Prostate gland (tissue), 2 donors: ENCODE measurements around the gene NOL7. TPM values are rescaled to one million over a fixed set of nuclear protein-coding genes. Genes with fewer than 3 reads are reported as not detected.

ENCODE experiments used
- DNase-seq: peaks from one replicate; pipeline ENCODE4 v3.0.0-alpha.2; 2019; ENCODE audit warnings: low spot score
- H3K27ac ChIP-seq, 2 donors: fragments of 200-600 bp; sonication (generic); 2 replicates each; pipeline ENCODE4 v1.5.1; 2017 to 2019
- H3K27me3 ChIP-seq: fragments of 200-600 bp; sonication (generic); replicated peaks from 2 replicates; pipeline ENCODE4 v1.5.1; 2019; ENCODE audit not compliant: insufficient read depth
- H3K36me3 ChIP-seq, 2 donors: fragments of 200-600 bp; sonication (generic); 1 replicate in 1 of 2; 2 replicates in 1 of 2; pipeline versions ENCODE4 v1.5.1 to v1.8.1; 2017 to 2019
- H3K4me1 ChIP-seq: fragments of 200-600 bp; sonication (generic); replicated peaks from 2 replicates; pipeline ENCODE4 v1.5.1; 2019
- H3K4me3 ChIP-seq, 2 donors: fragments of 200-600 bp; sonication (generic); 2 replicates each; pipeline ENCODE4 v1.5.1; 2017 to 2019
- H3K9me3 ChIP-seq: fragments of 200-600 bp; sonication (generic); 2 replicates; pipeline ENCODE4 v1.5.1; 2017
- CTCF ChIP-seq, 4 experiments: fragments of 200-600 bp in 2 of 4; fragments of 450-650 bp in 2 of 4; sonication (generic) in 2 of 4; IDR thresholded peaks; 1 replicate in 3 of 4; 2 replicates in 1 of 4; pipeline ENCODE4 v1.5.1; 2016 to 2019; ENCODE audit warnings: antibody characterized with exemption in 4 of 4, mild to moderate bottlenecking in 2 of 4, moderate library complexity in 2 of 4
- POLR2A ChIP-seq: fragments of 450-650 bp; IDR thresholded peaks from one replicate; pipeline ENCODE4 v1.6.1; 2016; ENCODE audit warnings: antibody characterized with exemption, mild to moderate bottlenecking
- POLR2AphosphoS5 ChIP-seq: sonication (generic); formaldehyde crosslinking; IDR thresholded peaks from one replicate; pipeline ENCODE4 v1.6.1; 2017; ENCODE audit warnings: antibody characterized with exemption
- WGBS: methylation state at CpG from one replicate; pipeline ENCODE4 v1.1.5; 2018; 5-methylcytosine and 5-hydroxymethylcytosine counted together
- intact Hi-C: fragments of 100-400 bp; cut with DNase I; formaldehyde crosslinking; loops from one replicate; pipeline ENCODE4 v1.14.2; 2022
- total RNA-seq, 2 donors: library from RNA; depleted of rRNA; stranded (reverse); fragments of >200 nt; gene quantifications; one replicate each; pipeline ENCODE4 v1.1.0, GENCODE V29; 2016

NOL7 gene
- total RNA-seq, 2 donors from 2014 or later: 68.3 to 108 TPM

- DNase-seq: no peak
- H3K27me3 ChIP-seq: no peaks in the 10 kb centered on the region
- TF ChIP-seq POLR2AphosphoS5: no peak
- no peak for TF ChIP-seq POLR2A
- TF ChIP-seq CTCF (IDR thresholded peaks at IDR 0.05): no peak
- no peak overlapping the region for H3K27ac ChIP-seq
- H3K4me3 ChIP-seq: no peak overlapping the region
- no peaks in the 10 kb centered on the region for H3K9me3 ChIP-seq
- no peaks in the 10 kb centered on the region for H3K4me1 ChIP-seq
- H3K36me3 ChIP-seq: no peaks in the 10 kb centered on the region
- intact Hi-C loops: no loop called here
- 77% methylated on average over 4 of the region's 4 CpGs for WGBS
Observed at GRCh38 chr6:13629459-13630116, 14.5 kb downstream of the NOL7 start.

DNA sequence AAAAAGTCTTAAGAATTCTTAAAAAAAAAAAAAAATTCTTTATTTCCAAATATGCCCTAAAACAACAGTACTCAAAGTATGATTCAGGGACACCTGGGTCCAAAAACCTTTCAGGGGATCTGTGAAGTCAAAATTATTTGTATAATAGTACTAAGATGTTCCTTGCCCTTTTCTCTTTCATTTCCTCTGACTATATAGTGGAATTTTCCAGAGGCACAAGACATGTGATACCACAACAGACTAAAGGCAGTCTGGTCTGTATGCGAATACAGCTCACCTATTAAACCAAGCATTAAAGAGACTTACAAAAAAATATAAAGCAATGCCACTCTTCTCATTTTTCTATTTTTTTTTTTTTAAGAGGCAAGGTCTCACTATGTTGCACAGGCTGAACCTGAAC lies 15.4 kb downstream of the NOL7 start:
- 95% methylated on average over 1 of the region's 1 CpG for WGBS
- intact Hi-C loops: no loop called here
- Histone ChIP-seq H3K27ac (no peak overlapping the region), H3K36me3 (no peaks in the 10 kb centered on the region), H3K9me3 (no peaks in the 10 kb centered on the region), H3K27me3 (no peaks in the 10 kb centered on the region), H3K4me3 (no peak overlapping the region), H3K4me1 (no peaks in the 10 kb centered on the region)
- DNase-seq: no peak
- no peak for TF ChIP-seq CTCF (IDR thresholded peaks at IDR 0.05)
- no peak for TF ChIP-seq POLR2A
- no peak for TF ChIP-seq POLR2AphosphoS5

- WGBS: 94% methylated on average over 2 of the region's 2 CpGs
- TF ChIP-seq CTCF (IDR thresholded peaks at IDR 0.05) (no peak), POLR2AphosphoS5 (no peak), POLR2A (no peak)
- Histone ChIP-seq H3K9me3 (no peaks in the 10 kb centered on the region), H3K36me3 (peaks cover 0 to 1% of the 10 kb centered on the region in 2 donors), H3K27ac (no peak overlapping the region), H3K4me3 (no peak overlapping the region), H3K27me3 (no peaks in the 10 kb centered on the region), H3K4me1 (no peaks in the 10 kb centered on the region)
- intact Hi-C loops: no loop called here
- DNase-seq: no peak
Observed at GRCh38 chr6:13633343-13633742, 18.2 kb downstream of the NOL7 start.

DNA sequence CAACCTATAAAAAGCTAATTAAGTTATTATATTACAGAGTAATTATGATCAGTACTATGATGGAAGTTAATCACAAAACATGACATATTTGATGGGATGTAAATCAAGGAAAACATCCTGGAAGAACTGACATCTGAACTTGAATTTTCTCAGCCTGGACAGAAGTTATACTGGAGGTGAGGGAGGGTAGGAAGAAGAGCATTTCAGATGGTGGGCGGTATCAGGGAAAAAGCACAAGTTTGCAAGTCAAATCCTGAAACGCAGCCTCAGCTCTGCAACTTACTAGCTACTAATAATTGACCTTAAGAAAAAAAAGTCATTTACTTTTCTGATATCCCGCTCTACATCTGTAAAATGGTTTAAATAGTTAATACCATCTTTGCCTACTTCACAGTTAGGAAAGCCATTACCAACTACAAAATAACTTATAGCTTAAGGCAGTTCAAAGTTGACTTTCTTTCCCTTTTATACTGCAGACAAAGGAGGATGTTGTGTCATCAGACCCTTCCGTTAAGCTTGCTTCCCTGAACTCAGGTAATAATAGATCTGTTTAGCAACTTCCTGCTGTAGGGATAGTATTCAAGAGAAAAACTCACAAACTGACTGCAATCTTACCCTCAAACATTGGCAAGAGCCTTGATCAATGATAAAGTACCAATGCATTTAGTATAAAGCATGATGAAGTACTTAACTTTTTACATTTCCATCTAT lies 21.0 kb downstream of the NOL7 start:
- intact Hi-C loops: no loop called here
- Histone ChIP-seq H3K9me3 (no peaks in the 10 kb centered on the region), H3K4me3 (no peak overlapping the region), H3K27ac (no peak overlapping the region), H3K27me3 (no peaks in the 10 kb centered on the region), H3K4me1 (no peaks in the 10 kb centered on the region), H3K36me3 (peaks cover 0 to 2% of the 10 kb centered on the region in 2 donors)
- TF ChIP-seq CTCF (IDR thresholded peaks at IDR 0.05) (no peak), POLR2AphosphoS5 (no peak), POLR2A (no peak)
- DNase-seq: no peak
- 72% methylated on average over 4 of the region's 4 CpGs for WGBS

GRCh38 chr6:13638014-13638413 lies 22.9 kb downstream of the NOL7 start:
- H3K4me3 ChIP-seq: no peak overlapping the region
- intact Hi-C loops: no loop called here
- H3K9me3 ChIP-seq: no peaks in the 10 kb centered on the region
- H3K4me1 ChIP-seq: no peaks in the 10 kb centered on the region
- DNase-seq: no peak
- H3K27ac ChIP-seq: no peak overlapping the region
- TF ChIP-seq POLR2A (no peak), CTCF (IDR thresholded peaks at IDR 0.05) (no peak), POLR2AphosphoS5 (no peak)
- 90% methylated on average over 1 of the region's 1 CpG for WGBS
- no peaks in the 10 kb centered on the region for H3K27me3 ChIP-seq
- H3K36me3 ChIP-seq: peaks cover 0 to 2% of the 10 kb centered on the region in 2 donors
